Keratinocyte (primary cell): ENCODE results near the gene NR2C1. TPM values are rescaled to one million over a fixed set of nuclear protein-coding genes. Genes with fewer than 3 reads are reported as not detected.

Experiments
- DNase-seq: peaks from one replicate; pipeline ENCODE4 v3.0.0-alpha.2; 2011; ENCODE audit warnings: low read depth, missing footprints, low spot score
- FAIRE-seq: peaks from 2 replicates; lab custom pipeline; 2011; peaks lifted over from hg19 to GRCh38; lab: Jason Lieb, UNC
- H2AFZ ChIP-seq: 2 replicates; pipeline ENCODE4 v1.6.0; 2012; ENCODE audit warnings: low read length, control low read depth, inconsistent platforms; ENCODE audit not compliant: control insufficient read depth
- H3K27ac ChIP-seq: 2 replicates; pipeline ENCODE4 v1.5.1; 2011; ENCODE audit warnings: low read length; ENCODE audit not compliant: control insufficient read depth, insufficient read depth
- H3K27me3 ChIP-seq: 3 replicates; pipeline ENCODE4 v1.6.0; 2011; ENCODE audit warnings: low read length; ENCODE audit not compliant: control insufficient read depth, insufficient read depth; ENCODE audit errors: extremely low read depth
- H3K36me3 ChIP-seq, 2 experiments: 2 replicates in 1 of 2; 3 replicates in 1 of 2; pipeline ENCODE4 v1.5.1; 2011; ENCODE audit warnings: low read length in 2 of 2, mild to moderate bottlenecking in 1 of 2; ENCODE audit not compliant: control insufficient read depth in 2 of 2, insufficient read depth in 2 of 2; ENCODE audit errors: extremely low read depth in 1 of 2
- H3K4me1 ChIP-seq: 3 replicates; pipeline ENCODE4 v1.5.1; 2011; ENCODE audit warnings: low read length; ENCODE audit not compliant: control insufficient read depth, insufficient read depth; ENCODE audit errors: extremely low read depth
- H3K4me2 ChIP-seq: 3 replicates; pipeline ENCODE4 v1.6.0; 2011; ENCODE audit warnings: low read depth, low read length; ENCODE audit not compliant: control insufficient read depth, insufficient read depth; ENCODE audit errors: extremely low read depth
- H3K4me3 ChIP-seq, 3 experiments: fragments of 200-600 bp in 1 of 3; sonication (generic) in 1 of 3; 2 replicates in 2 of 3; 3 replicates in 1 of 3; pipeline ENCODE4 v1.5.1; 2011 to 2016; ENCODE audit warnings: low read length in 3 of 3, mild to moderate bottlenecking in 3 of 3, control low read depth in 2 of 3, inconsistent platforms in 1 of 3, low read depth in 1 of 3, mixed read lengths in 1 of 3, mixed run types in 1 of 3, moderate library complexity in 1 of 3; ENCODE audit not compliant: control insufficient read depth in 2 of 3, insufficient read depth in 2 of 3; ENCODE audit errors: extremely low read depth in 1 of 3
- H3K79me2 ChIP-seq: 2 replicates; pipeline ENCODE4 v1.6.0; 2012; ENCODE audit warnings: low read length; ENCODE audit not compliant: control insufficient read depth, insufficient read depth
- H3K9ac ChIP-seq: 3 replicates; pipeline ENCODE4 v1.6.0; 2011; ENCODE audit warnings: low read length; ENCODE audit not compliant: control insufficient read depth, insufficient read depth; ENCODE audit errors: extremely low read depth
- H3K9me1 ChIP-seq: 3 replicates; pipeline ENCODE4 v1.6.0; 2011; ENCODE audit warnings: low read length; ENCODE audit not compliant: control insufficient read depth, insufficient read depth; ENCODE audit errors: extremely low read depth
- H3K9me3 ChIP-seq: 2 replicates; pipeline ENCODE4 v1.5.1; 2012; ENCODE audit warnings: low read depth, low read length; ENCODE audit not compliant: control insufficient read depth
- H4K20me1 ChIP-seq: 3 replicates; pipeline ENCODE4 v1.6.0; 2011; ENCODE audit warnings: low read length; ENCODE audit not compliant: control insufficient read depth, insufficient read depth; ENCODE audit errors: extremely low read depth
- EZH2 ChIP-seq: IDR thresholded peaks from one replicate; pipeline ENCODE4 v1.6.1; 2012; ENCODE audit warnings: inconsistent platforms, mild to moderate bottlenecking, low read length, moderate library complexity
- dilution Hi-C: fragments of 300-500 bp; cut with MboI; formaldehyde crosslinking; loops from one replicate; pipeline ENCODE4 v1.7.0; 2020; ENCODE audit warnings: low sequenced_read_pairs; ENCODE audit not compliant: extremely low pct_ligation_motif_present
- polyA plus RNA-seq, 5 experiments: library from polyadenylated mRNA; depleted of rRNA in 3 of 5; stranded (reverse) in 3 of 5; stranded (forward) in 1 of 5; unstranded in 1 of 5; fragments of >200 nt; gene quantifications; 1 replicate in 1 of 5; 2 replicates in 3 of 5; 3 replicates in 1 of 5; pipeline versions ENCODE4 v1.2.1 to v1.2.3, GENCODE V29; 2011 to 2012; ENCODE audit warnings: missing spikeins in 2 of 5, low read depth in 1 of 5, low replicate concordance in 1 of 5
- TF ChIP-seq, protein P1 (sequence below), 3 experiments: IDR thresholded peaks in 1 of 3; conservative IDR thresholded peaks in 1 of 3; optimal IDR thresholded peaks in 1 of 3; 2 replicates in 2 of 3; 3 replicates in 1 of 3; pipeline versions ENCODE3 to v1.5.1; 2011; ENCODE audit warnings: low read length in 3 of 3, mild to moderate bottlenecking in 3 of 3, moderate library complexity in 2 of 3, control low read depth in 1 of 3, inconsistent platforms in 1 of 3; ENCODE audit not compliant: insufficient read depth in 2 of 3; ENCODE audit errors: extremely low read depth in 1 of 3

NR2C1 gene
- polyA plus RNA-seq, 1 donor (not counting 4 experiments of a cell fraction or from before 2014, with no cell fraction given) = 32.0 TPM

DNA sequence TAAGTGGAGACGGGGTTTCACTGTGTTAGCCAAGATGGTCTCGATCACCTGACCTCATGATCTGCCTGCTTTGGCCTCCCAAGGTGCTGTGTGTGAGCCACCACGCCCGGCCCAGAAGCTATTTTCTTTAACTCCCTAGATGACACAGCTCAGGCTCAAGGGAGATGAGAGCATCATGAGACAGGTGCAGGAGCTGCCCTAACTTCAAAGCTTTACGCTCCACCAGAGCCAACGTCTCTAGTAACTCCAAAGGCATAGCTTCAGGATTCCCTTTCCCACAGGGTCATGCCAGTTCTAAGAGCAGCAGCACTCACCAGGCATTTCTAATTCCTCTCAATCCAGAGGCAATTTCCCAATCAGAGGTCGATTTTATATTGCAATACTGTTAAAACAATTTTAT is 91.0 kb downstream of the NR2C1 start:
- no peaks in the 10 kb centered on the region for H3K9me1 ChIP-seq
- H3K9ac ChIP-seq = no peak overlapping the region
- peaks cover 26% of the 10 kb centered on the region for H3K4me1 ChIP-seq
- no peaks in the 10 kb centered on the region for H3K79me2 ChIP-seq
- FAIRE-seq (no peak), DNase-seq (no peak)
- H3K27me3 ChIP-seq = no peaks in the 10 kb centered on the region
- H3K4me3 ChIP-seq = no peak overlapping the region
- H2AFZ ChIP-seq = no peak overlapping the region
- TF ChIP-seq, protein P1, sequence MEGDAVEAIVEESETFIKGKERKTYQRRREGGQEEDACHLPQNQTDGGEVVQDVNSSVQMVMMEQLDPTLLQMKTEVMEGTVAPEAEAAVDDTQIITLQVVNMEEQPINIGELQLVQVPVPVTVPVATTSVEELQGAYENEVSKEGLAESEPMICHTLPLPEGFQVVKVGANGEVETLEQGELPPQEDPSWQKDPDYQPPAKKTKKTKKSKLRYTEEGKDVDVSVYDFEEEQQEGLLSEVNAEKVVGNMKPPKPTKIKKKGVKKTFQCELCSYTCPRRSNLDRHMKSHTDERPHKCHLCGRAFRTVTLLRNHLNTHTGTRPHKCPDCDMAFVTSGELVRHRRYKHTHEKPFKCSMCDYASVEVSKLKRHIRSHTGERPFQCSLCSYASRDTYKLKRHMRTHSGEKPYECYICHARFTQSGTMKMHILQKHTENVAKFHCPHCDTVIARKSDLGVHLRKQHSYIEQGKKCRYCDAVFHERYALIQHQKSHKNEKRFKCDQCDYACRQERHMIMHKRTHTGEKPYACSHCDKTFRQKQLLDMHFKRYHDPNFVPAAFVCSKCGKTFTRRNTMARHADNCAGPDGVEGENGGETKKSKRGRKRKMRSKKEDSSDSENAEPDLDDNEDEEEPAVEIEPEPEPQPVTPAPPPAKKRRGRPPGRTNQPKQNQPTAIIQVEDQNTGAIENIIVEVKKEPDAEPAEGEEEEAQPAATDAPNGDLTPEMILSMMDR (optimal IDR thresholded peaks at IDR 0.05 in 1 of 3, IDR thresholded peaks at IDR 0.05 in 1 of 3, conservative IDR thresholded peaks at IDR 0.05 in 1 of 3; ENCODE audit: extremely low read depth in 1 of 3, insufficient read depth in 2 of 3, low read length in 3 of 3) = no peak
- no peak for TF ChIP-seq EZH2
- H3K9me3 ChIP-seq = no peaks in the 10 kb centered on the region
- dilution Hi-C loops = no loop called here
- H4K20me1 ChIP-seq = no peaks in the 10 kb centered on the region
- no peak overlapping the region for H3K4me2 ChIP-seq
- H3K27ac ChIP-seq = no peak overlapping the region
- peaks cover 1 to 3% of the 10 kb centered on the region in 2 experiments for H3K36me3 ChIP-seq

DNA sequence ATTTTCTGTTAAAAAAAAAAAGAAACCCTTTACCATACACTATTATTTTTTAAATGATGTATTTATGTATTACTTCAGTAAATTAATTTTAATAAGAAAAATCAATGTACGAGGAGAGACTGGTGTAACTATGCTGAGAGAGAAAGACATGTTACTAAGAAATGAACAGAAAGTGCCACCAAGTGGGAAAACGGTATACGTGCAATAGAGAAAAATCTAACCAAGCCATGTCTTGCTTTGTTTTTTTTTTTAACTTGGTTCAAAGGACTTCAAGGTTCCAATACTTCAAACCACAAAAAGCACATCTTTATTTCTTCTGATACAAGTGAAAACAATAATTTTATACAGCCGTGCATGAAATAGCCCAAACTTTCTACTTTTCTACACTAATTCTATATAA is 92.8 kb downstream of the NR2C1 start:
- FAIRE-seq (no peak), DNase-seq (no peak)
- Histone ChIP-seq H3K27ac (no peak overlapping the region), H3K79me2 (no peaks in the 10 kb centered on the region), H3K9ac (no peak overlapping the region), H4K20me1 (no peaks in the 10 kb centered on the region), H2AFZ (no peak overlapping the region), H3K27me3 (no peaks in the 10 kb centered on the region), H3K4me1 (peaks cover 26% of the 10 kb centered on the region), H3K4me3 (no peak overlapping the region), H3K9me1 (no peaks in the 10 kb centered on the region), H3K4me2 (no peak overlapping the region), H3K9me3 (no peaks in the 10 kb centered on the region), H3K36me3 (peaks cover 1 to 3% of the 10 kb centered on the region in 2 experiments)
- TF ChIP-seq, protein P1 (optimal IDR thresholded peaks at IDR 0.05 in 1 of 3, IDR thresholded peaks at IDR 0.05 in 1 of 3, conservative IDR thresholded peaks at IDR 0.05 in 1 of 3; ENCODE audit: extremely low read depth in 1 of 3, insufficient read depth in 2 of 3, low read length in 3 of 3) = no peak
- TF ChIP-seq EZH2 = no peak
- dilution Hi-C loops = no loop called here
